Endothelial cell of umbilical vein (primary cell): ENCODE data around the gene EPN2. TPM values are rescaled to one million over a fixed set of nuclear protein-coding genes. Genes with fewer than 3 reads are reported as not detected.

Source experiments
- BruUV-seq: library from RNA; stranded (reverse); fragments of 400-500 nt; replicated peaks from 2 replicates; lab custom pipeline; 2021; lab: Mats Ljungman, UMichigan
- CTCF ChIA-PET: fragments of 300-600, 350-600 bp; sonication (Branson Sonifier 250); formaldehyde crosslinking; loops from one replicate; lab custom pipeline; 2021; ENCODE audit warnings: antibody characterized with exemption, inconsistent platforms; lab: Charles Lee
- POLR2A ChIA-PET: fragments of 300-600, 350-600 bp; sonication (Branson Sonifier 250); formaldehyde crosslinking; loops from one replicate; lab custom pipeline; 2021; ENCODE audit warnings: antibody characterized with exemption, inconsistent platforms; lab: Charles Lee
- DNase-seq: peaks from one replicate; pipeline ENCODE4 v3.0.0-alpha.2; 2011; ENCODE audit warnings: low read depth, low spot score
- FAIRE-seq: peaks from 2 replicates; lab custom pipeline; 2011; peaks lifted over from hg19 to GRCh38; lab: Jason Lieb, UNC
- H2AFZ ChIP-seq: 2 replicates; pipeline ENCODE4 v1.6.0; 2012; ENCODE audit warnings: low read depth, low read length, control low read depth, inconsistent platforms
- H3K27ac ChIP-seq: 2 replicates; pipeline ENCODE4 v1.5.1; 2011; ENCODE audit warnings: low read depth, mild to moderate bottlenecking, control low read depth, low read length, moderate library complexity; ENCODE audit not compliant: insufficient read depth
- H3K27me3 ChIP-seq, 2 experiments: 2 replicates each; pipeline versions ENCODE4 v1.6.0 to v1.6.1; 2011; ENCODE audit warnings: low read length in 2 of 2, mixed read lengths in 1 of 2; ENCODE audit not compliant: control insufficient read depth in 2 of 2, insufficient read depth in 2 of 2
- H3K36me3 ChIP-seq, 2 experiments: 2 replicates in 1 of 2; 3 replicates in 1 of 2; pipeline ENCODE4 v1.5.1; 2011; ENCODE audit warnings: low read length in 2 of 2, mild to moderate bottlenecking in 1 of 2, moderate library complexity in 1 of 2; ENCODE audit not compliant: control insufficient read depth in 2 of 2, insufficient read depth in 2 of 2; ENCODE audit errors: extremely low read depth in 1 of 2
- H3K4me1 ChIP-seq: 3 replicates; pipeline ENCODE4 v1.5.1; 2011; ENCODE audit warnings: mild to moderate bottlenecking, low read length; ENCODE audit not compliant: control insufficient read depth, insufficient read depth; ENCODE audit errors: extremely low read depth
- H3K4me2 ChIP-seq: 2 replicates; pipeline ENCODE4 v1.6.1; 2011; ENCODE audit warnings: low read length, control low read depth, mixed read lengths; ENCODE audit not compliant: insufficient read depth
- H3K4me3 ChIP-seq, 3 experiments: fragments of 200-600 bp in 1 of 3; sonication (generic), shearing (Covaris generic) in 1 of 3; replicated peaks in 1 of 3; 2 replicates each; pipeline ENCODE4 v1.5.1; 2011 to 2016; ENCODE audit warnings: control low read depth in 3 of 3, low read length in 3 of 3, mild to moderate bottlenecking in 2 of 3, inconsistent platforms in 1 of 3, low read depth in 1 of 3, moderate library complexity in 1 of 3; ENCODE audit not compliant: insufficient read depth in 1 of 3
- H3K79me2 ChIP-seq: 2 replicates; pipeline ENCODE4 v1.6.0; 2012; ENCODE audit warnings: low read length, inconsistent platforms; ENCODE audit not compliant: control insufficient read depth, insufficient read depth
- H3K9ac ChIP-seq: replicated peaks from 2 replicates; pipeline ENCODE3; 2011; ENCODE audit warnings: low read length, control low read depth; ENCODE audit not compliant: insufficient read depth; ENCODE audit errors: extremely low read depth
- H3K9me1 ChIP-seq: replicated peaks from 3 replicates; pipeline ENCODE4 v1.6.0; 2011; ENCODE audit warnings: mild to moderate bottlenecking, low read length; ENCODE audit not compliant: control insufficient read depth, insufficient read depth; ENCODE audit errors: extremely low read depth
- H3K9me3 ChIP-seq: replicated peaks from 2 replicates; pipeline ENCODE4 v1.5.1; 2012; ENCODE audit warnings: low read length, inconsistent platforms; ENCODE audit not compliant: control insufficient read depth, insufficient read depth
- H4K20me1 ChIP-seq: replicated peaks from 2 replicates; pipeline ENCODE3; 2011; ENCODE audit warnings: mild to moderate bottlenecking, low read length; ENCODE audit not compliant: control insufficient read depth, insufficient read depth; ENCODE audit errors: extremely low read depth
- EZH2 ChIP-seq: IDR thresholded peaks from 2 replicates; pipeline ENCODE4 v1.6.1; 2012; ENCODE audit warnings: borderline replicate concordance, low read depth, mild to moderate bottlenecking, moderate library complexity, low read length, inconsistent platforms; ENCODE audit not compliant: severe bottlenecking
- JUN ChIP-seq: IDR thresholded peaks from 2 replicates; pipeline ENCODE4 v1.6.1; 2011; ENCODE audit warnings: borderline replicate concordance, low read depth; ENCODE audit not compliant: insufficient read length, insufficient read depth
- MYC ChIP-seq: IDR thresholded peaks from one replicate; pipeline ENCODE4 v1.6.1; 2011; ENCODE audit warnings: mild to moderate bottlenecking, low read depth, low read length
- dilution Hi-C: fragments of 300-500 bp; cut with MboI; formaldehyde crosslinking; loops from one replicate; pipeline ENCODE4 v1.15.0; 2019; ENCODE audit warnings: low sequenced_read_pairs; ENCODE audit not compliant: extremely low pct_ligation_motif_present
- intact Hi-C: fragments of 100-400 bp; cut with micrococcal nuclease; formaldehyde crosslinking; loops from one replicate; pipeline ENCODE4 v1.10.0; 2022
- polyA plus RNA-seq, 4 experiments: library from polyadenylated mRNA; depleted of rRNA in 3 of 4; stranded (reverse) in 3 of 4; unstranded in 1 of 4; fragments of >200 nt; gene quantifications; 2 replicates each; pipeline versions ENCODE4 v1.2.1 to v1.2.3, GENCODE V29; 2011 to 2012; ENCODE audit warnings: missing spikeins in 1 of 4
- total RNA-seq: library from RNA; stranded (reverse); gene quantifications from 2 replicates; pipeline ENCODE4 v1.2.3, GENCODE V29; 2021
- TF ChIP-seq, protein P1 (sequence below), 2 donors: IDR thresholded peaks; 1 replicate in 1 of 2; 2 replicates in 1 of 2; pipeline ENCODE4 v1.5.1; 2011; ENCODE audit warnings: low read length in 2 of 2, mild to moderate bottlenecking in 2 of 2, moderate library complexity in 2 of 2, control low read depth in 1 of 2, inconsistent platforms in 1 of 2, low read depth in 1 of 2; ENCODE audit not compliant: insufficient read depth in 1 of 2; ENCODE audit errors: extremely low read depth in 1 of 2
- TF ChIP-seq, protein P2 (sequence below): IDR thresholded peaks from 2 replicates; pipeline ENCODE4 v1.6.1; 2011; ENCODE audit not compliant: insufficient read depth, insufficient read length

EPN2 gene
- total and polyA plus RNA-seq, 2 donors (not counting 3 experiments of a cell fraction or from before 2014, with no cell fraction given), result 40.3 to 70.5 TPM

DNA sequence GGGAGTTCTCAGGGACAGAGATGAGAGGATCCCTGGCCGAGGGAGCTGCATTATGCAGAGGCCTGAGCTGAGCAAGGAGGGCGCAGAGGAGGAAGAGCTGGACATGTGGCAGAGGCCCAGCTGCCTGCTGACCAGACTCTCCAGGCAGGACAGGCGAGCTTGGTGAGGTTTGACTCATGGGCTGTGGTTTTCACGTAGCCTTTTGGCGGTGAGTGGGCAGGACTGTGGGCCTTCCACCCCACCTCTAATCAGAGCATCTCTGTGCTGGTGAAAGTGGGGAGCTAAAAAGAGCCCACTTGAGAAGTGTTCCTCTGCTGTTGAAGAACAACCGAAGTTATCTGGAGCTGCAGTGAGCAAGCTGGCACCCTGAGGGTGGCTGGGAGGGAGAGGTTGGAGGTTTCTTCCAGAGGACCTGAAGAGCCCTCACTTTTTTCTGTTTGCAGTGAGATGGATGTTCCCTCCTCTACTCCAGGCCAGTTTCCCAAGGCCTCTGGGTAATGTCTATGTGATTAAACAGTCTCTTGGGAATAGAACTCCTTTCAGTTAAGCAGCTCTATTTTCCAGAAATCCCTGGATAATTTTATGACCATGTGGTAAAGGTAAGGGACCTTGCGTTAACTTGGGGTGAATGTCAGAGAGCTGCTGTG lies 11.9 kb downstream of the EPN2 start:
- Histone ChIP-seq H3K9me3 (no peaks in the 10 kb centered on the region), H3K4me2 (no peak overlapping the region), H3K36me3 (no peaks in the 10 kb centered on the region), H3K27me3 (no peaks in the 10 kb centered on the region), H2AFZ (no peak overlapping the region), H3K9ac (no peak overlapping the region), H3K4me1 (peaks cover 6% of the 10 kb centered on the region), H4K20me1 (no peaks in the 10 kb centered on the region), H3K79me2 (peaks cover 68% of the 10 kb centered on the region), H3K27ac (no peak overlapping the region), H3K4me3 (no peak overlapping the region), H3K9me1 (no peaks in the 10 kb centered on the region)
- ChIA-PET CTCF (interaction anchor here (0.8 to 3.6 kb wide), 8 partner anchors 9 to 235 kb away, joined by 3 to 14 read pairs (median 6); partner anchors contain the start of gene B9D1), POLR2A (no interaction called here)
- dilution Hi-C loops, result no loop called here
- DNase-seq (peak; percentile 16), FAIRE-seq (peak; percentile 66)
- no peak for TF ChIP-seq MYC
- no peak for TF ChIP-seq JUN
- intact Hi-C loops, result no loop called here
- BruUV-seq, result no TSS peak

DNA sequence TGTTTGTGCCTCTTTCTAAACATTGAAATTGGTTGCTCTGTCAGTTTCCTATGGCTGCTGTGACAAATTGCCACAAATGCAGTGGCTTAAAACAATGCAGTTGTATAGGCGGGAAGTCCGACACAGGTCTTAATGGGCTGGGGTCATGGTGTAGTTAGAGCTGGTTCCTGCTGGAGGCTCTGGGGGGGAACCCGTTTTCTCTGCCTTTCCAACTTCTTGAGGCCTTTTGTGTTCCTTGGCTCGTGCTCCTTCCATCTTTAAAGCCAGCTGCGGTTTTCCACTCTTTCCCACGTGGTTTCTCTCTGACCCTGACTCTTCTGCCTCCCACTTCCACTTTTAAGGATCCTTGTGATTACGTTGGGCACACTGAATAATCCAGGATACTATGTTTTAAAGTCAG lies 12.5 kb downstream of the EPN2 start:
- TF ChIP-seq MYC (no peak), EZH2 (no peak), JUN (no peak)
- TF ChIP-seq, protein P1, sequence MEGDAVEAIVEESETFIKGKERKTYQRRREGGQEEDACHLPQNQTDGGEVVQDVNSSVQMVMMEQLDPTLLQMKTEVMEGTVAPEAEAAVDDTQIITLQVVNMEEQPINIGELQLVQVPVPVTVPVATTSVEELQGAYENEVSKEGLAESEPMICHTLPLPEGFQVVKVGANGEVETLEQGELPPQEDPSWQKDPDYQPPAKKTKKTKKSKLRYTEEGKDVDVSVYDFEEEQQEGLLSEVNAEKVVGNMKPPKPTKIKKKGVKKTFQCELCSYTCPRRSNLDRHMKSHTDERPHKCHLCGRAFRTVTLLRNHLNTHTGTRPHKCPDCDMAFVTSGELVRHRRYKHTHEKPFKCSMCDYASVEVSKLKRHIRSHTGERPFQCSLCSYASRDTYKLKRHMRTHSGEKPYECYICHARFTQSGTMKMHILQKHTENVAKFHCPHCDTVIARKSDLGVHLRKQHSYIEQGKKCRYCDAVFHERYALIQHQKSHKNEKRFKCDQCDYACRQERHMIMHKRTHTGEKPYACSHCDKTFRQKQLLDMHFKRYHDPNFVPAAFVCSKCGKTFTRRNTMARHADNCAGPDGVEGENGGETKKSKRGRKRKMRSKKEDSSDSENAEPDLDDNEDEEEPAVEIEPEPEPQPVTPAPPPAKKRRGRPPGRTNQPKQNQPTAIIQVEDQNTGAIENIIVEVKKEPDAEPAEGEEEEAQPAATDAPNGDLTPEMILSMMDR (IDR thresholded peaks at IDR 0.05; ENCODE audit: extremely low read depth in 1 of 2, insufficient read depth in 1 of 2, low read depth in 1 of 2, low read length in 2 of 2), result no peak
- TF ChIP-seq, protein P2, sequence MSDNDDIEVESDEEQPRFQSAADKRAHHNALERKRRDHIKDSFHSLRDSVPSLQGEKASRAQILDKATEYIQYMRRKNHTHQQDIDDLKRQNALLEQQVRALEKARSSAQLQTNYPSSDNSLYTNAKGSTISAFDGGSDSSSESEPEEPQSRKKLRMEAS, result no peak
- no peak overlapping the region for H3K9ac ChIP-seq
- H3K4me3 ChIP-seq, result no peak overlapping the region
- H3K4me1 ChIP-seq, result peaks cover 8% of the 10 kb centered on the region
- H3K4me2 ChIP-seq, result no peak overlapping the region
- POLR2A ChIA-PET, result no interaction called here
- H3K27ac ChIP-seq, result no peak overlapping the region
- FAIRE-seq, result peak; percentile 12
- no peaks in the 10 kb centered on the region for H3K36me3 ChIP-seq
- H2AFZ ChIP-seq, result no peak overlapping the region
- H3K9me1 ChIP-seq, result no peaks in the 10 kb centered on the region
- CTCF ChIA-PET, result interaction anchor here (0.8 to 3.6 kb wide), 6 partner anchors 8 to 113 kb away, joined by 3 to 14 read pairs (median 6); partner anchors contain the start of gene B9D1
- intact Hi-C loops (no loop called here), dilution Hi-C loops (no loop called here)
- peaks cover 65% of the 10 kb centered on the region for H3K79me2 ChIP-seq
- no peaks in the 10 kb centered on the region for H4K20me1 ChIP-seq
- no peaks in the 10 kb centered on the region for H3K9me3 ChIP-seq
- BruUV-seq, result no TSS peak
- H3K27me3 ChIP-seq, result no peaks in the 10 kb centered on the region
- DNase-seq, result peak; percentile 75
